Stimulated activated CD4-positive, alpha-beta T cell treated with anti-CD3 and anti-CD28 coated beads, Interleukin-1b, Interleukin-23, amount 100 ng/mL, for 1 hour (primary cell): ENCODE data around the gene EFCAB12.

Experiments used
- DNase-seq, 2 donors: peaks; one replicate each; pipeline ENCODE4 v3.0.0-alpha.2; 2020; ENCODE audit warnings: low read depth in 2 of 2

EFCAB12 gene

GRCh38 chr3:129428376-129429079 lies at the start of gene EFCAB12:
Gene EFCAB12, minus strand, starts transcription at chr3:129428636. Its CDS starts 148 bp downstream, at chr3:129428488.
- peak; percentile 60 to 82 for DNase-seq

DNA sequence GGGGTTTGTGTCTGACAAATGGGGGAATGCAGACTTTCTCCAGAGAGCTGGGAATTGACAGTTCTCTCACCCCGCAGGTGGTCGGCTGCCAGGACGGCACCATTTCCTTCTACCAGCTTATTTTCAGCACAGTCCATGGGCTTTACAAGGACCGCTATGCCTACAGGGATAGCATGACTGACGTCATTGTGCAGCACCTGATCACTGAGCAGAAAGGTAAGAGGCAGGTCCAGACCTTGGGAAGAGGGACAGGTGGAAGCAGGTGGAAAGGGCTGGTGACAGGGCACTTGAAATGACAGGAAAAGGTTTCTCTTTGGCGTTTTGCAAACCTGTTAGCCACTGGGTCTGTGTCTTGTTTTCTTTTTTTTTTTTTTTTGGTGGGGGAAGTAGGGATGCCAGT lies 48.1 kb upstream of the EFCAB12 start:
- DNase-seq, result no peak

GRCh38 chr3:129475863-129476262 lies 47.4 kb upstream of the EFCAB12 start:
- no peak for DNase-seq

DNA sequence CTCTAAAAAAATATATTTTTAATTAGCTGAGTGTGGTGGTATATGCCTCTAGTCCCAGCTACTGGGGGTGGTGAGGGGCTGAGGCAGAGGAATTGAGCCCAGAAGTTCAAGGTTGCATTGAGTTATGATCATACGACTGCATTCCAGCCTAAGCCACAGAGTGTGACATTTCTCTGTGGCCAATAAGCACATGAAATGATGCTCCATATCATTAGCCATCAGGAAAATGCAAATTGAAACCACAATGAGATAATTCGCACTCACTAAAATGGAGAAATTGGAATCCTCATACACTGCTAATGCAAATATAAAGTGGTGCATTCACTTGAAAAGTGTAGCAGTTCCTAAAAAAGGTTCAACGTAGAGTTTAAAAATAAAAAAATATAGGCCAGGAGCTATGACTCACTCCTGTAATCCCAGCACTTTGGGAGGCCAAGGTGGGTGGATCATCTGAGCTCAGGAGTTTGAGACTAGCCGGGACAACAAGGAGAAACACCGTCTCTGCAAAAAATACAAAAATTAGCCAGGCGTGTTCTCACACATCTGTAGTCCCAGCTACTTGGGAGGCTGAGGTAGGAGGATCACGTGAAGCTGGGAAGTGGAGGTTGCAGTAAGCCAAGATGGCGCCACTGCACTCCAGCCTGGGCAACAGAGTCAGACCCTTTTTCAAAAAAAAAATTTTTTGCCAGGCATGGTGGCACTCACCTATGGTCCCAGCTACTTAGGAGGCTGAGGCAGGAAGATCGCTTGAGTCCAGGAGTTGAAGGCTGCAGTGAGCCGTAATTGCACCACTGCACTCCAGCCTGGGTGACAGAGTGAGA lies 46.8 kb upstream of the EFCAB12 start:
- no peak for DNase-seq

- DNase-seq, result no peak
These were observed 45.3 kb upstream of the EFCAB12 start for GRCh38 chr3:129473769-129474152.

GRCh38 chr3:129473067-129473768 lies 44.8 kb upstream of the EFCAB12 start:
- no peak for DNase-seq

GRCh38 chr3:129470861-129471260 lies 42.4 kb upstream of the EFCAB12 start:
- no peak for DNase-seq

GRCh38 chr3:129469026-129469425 lies 40.6 kb upstream of the EFCAB12 start:
- no peak for DNase-seq

DNA sequence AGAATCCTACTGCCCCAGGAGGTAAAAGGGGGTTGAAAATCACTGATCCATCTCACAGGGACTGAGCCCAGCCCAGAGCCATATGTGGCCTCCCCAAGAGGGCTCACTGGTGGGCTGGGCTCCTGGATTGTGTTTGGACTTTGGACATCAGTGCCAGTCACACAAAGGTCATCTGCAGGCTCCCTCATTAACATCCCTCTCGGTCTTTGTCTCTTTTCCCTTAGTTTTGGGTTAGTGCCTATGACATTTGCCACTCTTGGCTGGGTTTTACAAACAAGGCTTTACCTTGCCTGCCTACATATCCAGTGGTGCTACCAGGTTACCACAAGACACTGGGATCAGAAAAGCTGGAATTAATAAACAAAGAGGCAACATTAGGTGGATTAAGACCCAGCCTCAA lies 39.5 kb upstream of the EFCAB12 start:
- no peak for DNase-seq

DNA sequence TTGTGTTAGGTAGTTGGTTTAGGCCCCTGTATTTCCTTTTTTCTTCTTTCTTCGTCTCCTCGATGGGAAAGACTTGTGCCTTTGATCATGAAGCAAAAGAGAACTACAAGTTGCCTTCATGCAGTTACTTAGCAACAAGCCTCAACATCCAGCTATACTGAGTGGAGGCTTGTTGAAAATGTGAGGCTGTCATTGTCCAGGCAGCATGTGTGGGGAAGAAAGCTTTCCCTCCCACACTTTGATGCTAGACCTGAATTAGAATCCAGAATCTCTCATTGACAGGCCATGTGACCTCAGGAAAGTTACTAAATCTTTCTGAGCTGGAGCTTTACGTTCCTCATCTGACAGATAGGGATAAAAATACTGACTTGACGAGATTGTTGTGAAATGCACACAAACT lies 35.3 kb upstream of the EFCAB12 start:
- no peak for DNase-seq

- no peak for DNase-seq
These were observed 34.7 kb upstream of the EFCAB12 start for GRCh38 chr3:129463094-129463493.

DNA sequence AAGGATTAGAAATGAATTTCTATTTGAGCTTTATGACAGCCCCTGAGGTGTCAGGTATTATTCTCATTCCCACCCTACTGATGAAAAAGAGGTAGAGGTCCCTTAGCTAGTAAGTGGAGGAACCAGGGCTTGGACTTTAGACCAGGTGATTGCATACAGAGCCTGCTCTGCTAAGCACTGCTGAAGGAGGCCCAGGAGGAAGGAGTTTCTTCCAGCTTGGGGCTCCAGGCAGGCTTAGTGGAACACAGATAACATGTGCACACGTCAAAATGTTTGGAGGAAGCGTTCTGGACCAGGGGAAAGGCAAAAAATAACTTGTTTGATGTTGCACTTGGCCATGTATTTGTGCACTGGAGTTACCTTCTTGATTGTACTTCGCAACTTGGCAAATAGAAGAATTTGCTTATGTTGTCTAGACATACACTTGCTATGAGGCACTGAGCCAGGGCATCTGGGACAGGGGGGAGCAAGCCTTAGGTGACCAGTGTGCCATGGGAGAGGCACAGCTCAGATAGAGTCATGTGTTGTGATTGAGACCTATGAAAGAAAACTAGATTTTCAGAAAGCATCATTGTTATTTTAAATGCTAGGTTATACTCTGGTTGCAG lies 34.0 kb upstream of the EFCAB12 start:
- DNase-seq, result no peak

GRCh38 chr3:129461461-129462146 lies 33.2 kb upstream of the EFCAB12 start:
- DNase-seq, result no peak

GRCh38 chr3:129461022-129461421 lies 32.6 kb upstream of the EFCAB12 start:
- DNase-seq, result no peak

- no peak for DNase-seq
These were observed 32.1 kb upstream of the EFCAB12 start for GRCh38 chr3:129460572-129460971.

DNA sequence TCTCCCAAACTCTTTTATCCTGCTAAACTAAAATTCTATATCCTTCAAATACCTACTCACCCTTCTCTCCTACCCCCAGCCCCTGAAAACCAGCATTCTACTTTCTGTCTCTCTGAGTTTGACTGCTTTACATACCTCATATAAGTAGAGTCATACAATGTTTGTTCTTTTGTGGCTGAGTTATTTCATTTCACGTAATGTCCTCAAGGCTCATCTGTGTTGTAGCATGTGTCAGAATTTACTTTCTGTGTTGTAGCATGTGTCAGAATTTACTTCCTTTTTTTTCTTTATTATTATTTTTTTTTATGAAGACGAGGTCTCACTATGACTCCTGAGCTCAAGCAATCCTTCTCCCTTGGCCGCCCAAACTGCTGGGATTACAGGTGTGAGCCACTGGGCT lies 31.7 kb upstream of the EFCAB12 start:
- DNase-seq, result no peak

GRCh38 chr3:129453732-129454131 lies 25.3 kb upstream of the EFCAB12 start:
- DNase-seq, result no peak

GRCh38 chr3:129449279-129450115 lies 21.1 kb upstream of the EFCAB12 start:
- DNase-seq, result no peak

DNA sequence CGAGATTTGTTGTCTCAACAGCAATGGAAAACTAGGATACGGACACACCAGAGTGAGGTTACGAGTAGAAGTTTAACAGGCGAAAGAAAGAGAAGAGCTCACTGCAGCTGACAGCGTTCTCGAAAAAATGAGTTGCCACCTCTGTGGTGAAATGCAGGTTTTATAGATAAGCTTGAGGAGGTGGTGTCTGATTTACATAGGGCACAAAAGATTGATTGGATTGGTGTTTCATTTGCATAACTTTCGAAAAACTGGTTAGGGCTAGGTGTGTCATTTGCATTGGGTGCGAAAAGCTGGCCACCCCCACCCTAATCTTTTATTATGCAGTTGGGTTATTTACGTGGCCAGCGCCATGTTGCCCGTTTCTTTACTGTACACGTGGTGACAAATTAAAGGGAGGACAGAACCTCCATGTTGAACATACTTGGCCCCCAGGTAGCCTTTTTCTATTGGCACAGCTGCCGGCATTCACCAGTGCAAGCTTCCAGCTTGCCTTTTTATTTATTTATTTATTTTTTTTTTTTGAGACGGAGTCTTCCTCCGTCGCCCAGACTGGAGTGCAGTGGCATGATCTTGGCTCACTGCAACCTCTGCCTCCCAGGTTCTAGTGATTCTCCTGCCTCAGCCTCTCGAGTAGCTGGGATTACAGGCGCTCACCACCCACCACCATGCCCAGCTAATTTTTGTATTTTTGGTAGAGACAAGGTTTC lies 19.9 kb upstream of the EFCAB12 start:
- no peak for DNase-seq

- DNase-seq, result no peak
These were observed 18.5 kb upstream of the EFCAB12 start for GRCh38 chr3:129446926-129447325.
